Kidney epithelial cell (primary cell): ENCODE measurements around the gene TBC1D16. TPM values are rescaled to one million over a fixed set of nuclear protein-coding genes. Genes with fewer than 3 reads are reported as not detected.

Experiments
- DNase-seq: peaks from one replicate; pipeline ENCODE4 v3.0.0-alpha.2; 2010; ENCODE audit warnings: low read depth
- H3K27me3 ChIP-seq: 2 replicates; pipeline ENCODE4 v1.6.0; 2011; ENCODE audit warnings: low read length; ENCODE audit not compliant: control insufficient read depth, insufficient read depth
- H3K36me3 ChIP-seq: 2 replicates; pipeline ENCODE4 v1.5.1; 2011; ENCODE audit warnings: low read length; ENCODE audit not compliant: control insufficient read depth, insufficient read depth
- H3K4me3 ChIP-seq: 2 replicates; pipeline ENCODE4 v1.5.1; 2011; ENCODE audit warnings: low read depth, mild to moderate bottlenecking, control low read depth, low read length
- CTCF ChIP-seq: IDR thresholded peaks from 2 replicates; pipeline ENCODE4 v1.5.1; 2011; ENCODE audit warnings: mild to moderate bottlenecking, moderate library complexity, low read length, control low read depth, inconsistent platforms; ENCODE audit not compliant: insufficient read depth, poor library complexity, severe bottlenecking
- total RNA-seq: library from RNA; depleted of rRNA; stranded (reverse); fragments of >200 nt; gene quantifications from 2 replicates; pipeline ENCODE4 v1.2.3, GENCODE V29; 2015

TBC1D16 gene
- total RNA-seq, 1 donor from 2014 or later = 58.5 TPM

DNA sequence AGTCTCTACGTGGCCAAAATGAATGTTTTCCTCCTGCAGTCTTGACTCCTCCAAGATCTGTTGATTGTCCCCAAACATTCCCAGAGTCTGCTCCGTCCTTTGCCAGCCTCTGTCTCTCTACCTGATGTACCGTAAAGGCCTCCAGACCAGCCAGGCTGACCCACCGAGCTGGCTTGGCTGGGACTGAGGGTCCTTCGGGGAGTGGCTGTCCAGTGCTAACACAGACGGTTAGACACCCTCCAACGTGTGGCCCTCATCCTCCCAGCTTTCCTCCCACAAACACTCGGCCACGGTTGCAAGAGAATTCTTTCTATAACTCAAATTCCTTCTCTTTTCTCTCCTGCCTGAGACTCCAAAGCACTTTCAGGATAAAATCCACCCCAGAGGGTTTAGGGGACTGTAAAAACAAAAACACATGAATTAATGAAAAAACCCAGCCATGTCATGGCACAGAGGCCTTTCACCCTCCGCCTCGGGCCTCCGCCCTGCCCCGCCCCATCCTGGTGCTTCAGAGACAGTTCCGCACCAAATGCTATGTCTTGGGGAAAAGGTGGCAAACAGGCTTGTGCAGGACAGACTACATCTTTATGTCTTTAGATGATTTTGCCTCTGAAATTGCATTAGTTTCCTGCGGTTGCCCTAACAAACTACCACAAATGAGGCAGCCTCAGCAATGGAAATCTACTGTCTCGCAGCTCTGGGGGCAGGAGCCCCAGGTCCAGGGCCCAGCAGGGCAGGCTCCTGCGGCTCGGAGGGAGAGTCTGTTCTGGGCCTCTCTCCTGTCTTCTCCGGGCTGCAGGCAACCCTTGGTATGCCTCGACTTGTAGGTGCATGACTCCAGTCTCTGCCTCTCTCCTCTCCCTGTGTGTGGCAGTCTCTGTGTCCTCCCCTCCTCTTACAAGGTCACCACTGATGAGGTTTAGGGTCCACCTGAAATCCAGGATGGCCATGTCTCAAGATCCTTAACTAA is 124.0 kb downstream of the TBC1D16 start:
- H3K27me3 ChIP-seq = peaks cover 26% of the 10 kb centered on the region
- no peaks in the 10 kb centered on the region for H3K36me3 ChIP-seq
- no peak for TF ChIP-seq CTCF
- no peak for DNase-seq
- no peak overlapping the region for H3K4me3 ChIP-seq

GRCh38 chr17:79910985-79911361 is 124.7 kb downstream of the TBC1D16 start:
- no peaks in the 10 kb centered on the region for H3K36me3 ChIP-seq
- DNase-seq = no peak
- no peak for TF ChIP-seq CTCF
- H3K4me3 ChIP-seq = no peak overlapping the region
- H3K27me3 ChIP-seq = peaks cover 26% of the 10 kb centered on the region

DNA sequence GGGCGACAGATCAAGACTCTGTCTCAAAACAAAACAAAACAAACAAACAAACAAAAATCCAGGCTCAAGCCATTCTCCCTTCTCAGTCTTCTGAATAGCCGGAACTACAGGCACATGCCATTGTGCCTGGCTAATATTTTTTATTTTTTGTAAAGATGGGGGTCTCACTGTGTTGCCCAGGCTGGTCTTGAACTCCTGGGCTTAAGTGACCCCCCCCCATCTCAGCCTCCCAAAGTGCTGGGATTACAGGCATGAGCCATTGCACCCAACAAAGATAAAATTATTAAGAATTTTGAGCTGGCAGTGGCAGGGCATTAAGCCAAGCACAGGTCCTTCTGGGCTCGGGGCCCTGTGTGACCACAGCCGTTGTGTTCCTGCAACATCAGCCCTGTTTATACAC is 126.6 kb downstream of the TBC1D16 start:
- no peak for DNase-seq
- Histone ChIP-seq H3K4me3 (no peak overlapping the region), H3K27me3 (peaks cover 11% of the 10 kb centered on the region), H3K36me3 (no peaks in the 10 kb centered on the region)
- TF ChIP-seq CTCF = no peak

GRCh38 chr17:79907850-79908249 is 127.8 kb downstream of the TBC1D16 start:
- TF ChIP-seq CTCF = no peak
- H3K27me3 ChIP-seq = peaks cover 11% of the 10 kb centered on the region
- H3K36me3 ChIP-seq = no peaks in the 10 kb centered on the region
- H3K4me3 ChIP-seq = no peak overlapping the region
- no peak for DNase-seq

GRCh38 chr17:79907217-79907715 is 128.4 kb downstream of the TBC1D16 start:
- Histone ChIP-seq H3K4me3 (no peak overlapping the region), H3K27me3 (peaks cover 13% of the 10 kb centered on the region), H3K36me3 (no peaks in the 10 kb centered on the region)
- no peak for DNase-seq
- no peak for TF ChIP-seq CTCF

DNA sequence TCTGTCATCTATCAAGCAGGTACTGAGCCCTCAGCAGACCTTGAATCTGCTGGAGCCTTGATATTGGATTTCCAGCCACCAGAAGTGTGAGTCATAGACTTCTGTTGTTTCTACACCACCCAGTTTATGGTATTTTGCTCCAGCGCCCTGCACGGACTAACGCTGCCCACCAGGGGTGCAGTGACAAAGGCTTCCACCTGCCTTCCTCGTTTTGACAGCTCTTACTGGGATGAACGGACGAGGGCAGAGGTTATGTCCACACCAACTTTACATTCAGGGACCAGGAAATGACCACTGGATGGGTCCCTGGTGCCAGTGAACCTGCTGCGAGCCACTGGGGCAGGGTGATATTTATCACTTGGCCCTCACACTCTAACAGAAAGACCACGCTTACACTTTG is 129.8 kb downstream of the TBC1D16 start:
- H3K36me3 ChIP-seq = no peaks in the 10 kb centered on the region
- no peak overlapping the region for H3K4me3 ChIP-seq
- no peak for TF ChIP-seq CTCF
- no peak for DNase-seq
- H3K27me3 ChIP-seq = peaks cover 18% of the 10 kb centered on the region
